ENCODE data around the gene PKDCC. TPM values are rescaled to one million over a fixed set of nuclear protein-coding genes. Genes with fewer than 3 reads are reported as not detected.

Gene PKDCC
- total RNA-seq, 4 donors from 2014 or later = 155 to 328 (median 200) TPM

DNA sequence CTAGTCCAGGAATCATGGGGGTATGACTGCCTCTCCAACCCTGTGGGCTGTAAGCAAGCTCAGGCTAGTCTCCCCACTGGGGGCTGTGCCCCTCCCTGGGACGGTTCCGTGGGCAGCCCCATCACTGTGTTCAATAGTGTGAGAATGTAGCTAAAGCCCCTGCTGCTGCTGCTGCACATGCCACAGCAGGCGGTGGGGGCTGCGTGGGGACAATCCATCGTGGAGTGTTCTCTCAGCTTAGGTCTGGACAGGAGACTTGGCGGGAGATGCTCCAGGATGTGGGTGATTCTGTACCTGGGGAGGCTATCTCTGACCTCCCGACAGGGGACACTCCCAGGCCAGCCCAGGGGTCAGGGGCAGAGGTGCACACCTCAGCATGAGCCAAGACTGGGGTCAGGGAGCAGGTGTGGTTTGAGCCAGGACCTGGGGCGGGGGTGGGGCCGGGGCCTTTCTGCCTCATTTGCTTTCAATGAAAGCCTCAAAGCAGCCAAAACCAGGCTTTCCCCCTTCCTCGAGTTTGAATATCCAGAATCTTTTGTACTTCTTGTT lies 10.2 kb downstream of the PKDCC start:
- 64 to 70% methylated on average over 7 to 8 of the region's 10 CpGs for WGBS, 2 donors
- DNase-seq (ENCODE audit: low spot score in 2 of 2) = no peak
- H3K9me3 ChIP-seq = no peaks in the 10 kb centered on the region
- no peak for TF ChIP-seq EP300 (IDR thresholded peaks at IDR 0.05)
- TF ChIP-seq, protein P1, sequence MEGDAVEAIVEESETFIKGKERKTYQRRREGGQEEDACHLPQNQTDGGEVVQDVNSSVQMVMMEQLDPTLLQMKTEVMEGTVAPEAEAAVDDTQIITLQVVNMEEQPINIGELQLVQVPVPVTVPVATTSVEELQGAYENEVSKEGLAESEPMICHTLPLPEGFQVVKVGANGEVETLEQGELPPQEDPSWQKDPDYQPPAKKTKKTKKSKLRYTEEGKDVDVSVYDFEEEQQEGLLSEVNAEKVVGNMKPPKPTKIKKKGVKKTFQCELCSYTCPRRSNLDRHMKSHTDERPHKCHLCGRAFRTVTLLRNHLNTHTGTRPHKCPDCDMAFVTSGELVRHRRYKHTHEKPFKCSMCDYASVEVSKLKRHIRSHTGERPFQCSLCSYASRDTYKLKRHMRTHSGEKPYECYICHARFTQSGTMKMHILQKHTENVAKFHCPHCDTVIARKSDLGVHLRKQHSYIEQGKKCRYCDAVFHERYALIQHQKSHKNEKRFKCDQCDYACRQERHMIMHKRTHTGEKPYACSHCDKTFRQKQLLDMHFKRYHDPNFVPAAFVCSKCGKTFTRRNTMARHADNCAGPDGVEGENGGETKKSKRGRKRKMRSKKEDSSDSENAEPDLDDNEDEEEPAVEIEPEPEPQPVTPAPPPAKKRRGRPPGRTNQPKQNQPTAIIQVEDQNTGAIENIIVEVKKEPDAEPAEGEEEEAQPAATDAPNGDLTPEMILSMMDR (IDR thresholded peaks at IDR 0.05) = no peak
- no peak for TF ChIP-seq POLR2A (IDR thresholded peaks at IDR 0.05)
- no peaks in the 10 kb centered on the region for H3K27me3 ChIP-seq
- peak overlapping the region in 3 of 4 donors; percentile 29 to 97 (median 83) for H3K27ac ChIP-seq
- no peak overlapping the region for H3K4me3 ChIP-seq
- peaks cover 0 to 53% (median 5%) of the 10 kb centered on the region in 3 donors for H3K36me3 ChIP-seq
- peaks cover 0 to 92% (median 52%) of the 10 kb centered on the region in 4 donors for H3K4me1 ChIP-seq

DNA sequence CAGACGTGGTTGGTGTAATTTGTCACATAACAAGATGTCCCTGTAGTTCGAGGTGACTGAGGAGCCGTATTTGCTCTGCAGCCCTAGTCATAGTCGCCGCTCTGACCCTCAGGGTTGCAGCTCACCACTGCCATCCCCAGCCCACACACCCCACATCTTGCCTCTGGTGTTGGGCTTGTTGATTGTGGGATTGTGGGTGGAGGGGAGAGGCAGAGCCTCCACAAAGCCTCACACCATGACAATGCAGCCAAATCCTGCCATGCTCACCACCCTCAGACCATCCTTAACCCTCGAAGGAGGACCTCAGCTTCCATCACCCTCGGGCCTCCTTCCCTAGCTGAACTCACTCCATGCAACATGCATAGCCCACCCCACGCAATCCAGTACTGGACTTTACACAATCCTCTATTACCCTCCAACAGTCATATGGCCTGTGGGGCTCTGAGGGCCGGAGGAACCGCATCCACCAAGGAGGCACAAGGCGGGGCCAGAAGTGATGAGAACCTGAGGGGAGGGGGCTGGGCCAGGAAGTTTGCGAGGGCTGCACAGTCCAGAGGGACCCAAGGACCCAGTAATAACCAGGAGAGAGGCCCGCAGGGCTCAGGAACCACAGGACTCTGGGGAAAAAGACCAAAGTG lies 11.6 kb downstream of the PKDCC start:
- Histone ChIP-seq H3K27ac (peak overlapping the region in 3 of 4 donors; percentile 29 to 97 (median 72)), H3K4me3 (no peak overlapping the region), H3K36me3 (peaks cover 0 to 53% (median 5%) of the 10 kb centered on the region in 3 donors), H3K27me3 (no peaks in the 10 kb centered on the region), H3K4me1 (peaks cover 0 to 90% (median 37%) of the 10 kb centered on the region in 4 donors), H3K9me3 (no peaks in the 10 kb centered on the region)
- 68 to 70% methylated on average over 13 of the region's 13 CpGs for WGBS, 2 donors
- TF ChIP-seq, protein P1 (IDR thresholded peaks at IDR 0.05) = no peak
- TF ChIP-seq POLR2A (IDR thresholded peaks at IDR 0.05) (no peak), EP300 (IDR thresholded peaks at IDR 0.05) (no peak)
- no peak for DNase-seq (ENCODE audit: low spot score in 2 of 2)

DNA sequence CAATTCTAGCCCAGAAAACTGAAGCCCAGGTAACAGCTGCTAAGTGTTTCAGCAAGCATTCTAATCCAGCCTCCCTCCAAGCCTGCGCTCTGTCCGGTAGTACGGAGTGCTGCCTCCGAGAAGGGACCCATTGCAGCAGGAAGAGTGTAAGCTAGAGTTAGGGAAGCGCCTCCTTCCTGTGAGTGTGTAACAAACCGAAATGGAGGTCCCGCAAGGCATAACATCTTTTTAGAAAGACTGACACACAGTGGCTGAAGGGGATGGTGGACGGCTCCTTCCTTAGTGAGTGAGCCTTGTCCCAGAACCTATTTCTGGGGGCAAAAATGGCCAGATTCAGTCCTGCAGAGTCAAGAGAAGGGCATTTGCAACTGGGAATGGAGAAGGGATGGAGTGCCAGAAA lies 12.2 kb downstream of the PKDCC start:
- Histone ChIP-seq H3K27me3 (no peaks in the 10 kb centered on the region), H3K36me3 (peaks cover 0 to 47% (median 5%) of the 10 kb centered on the region in 3 donors), H3K4me3 (no peak overlapping the region), H3K27ac (peak overlapping the region; percentile 29 to 97 (median 57)), H3K9me3 (no peaks in the 10 kb centered on the region), H3K4me1 (peaks cover 0 to 88% (median 31%) of the 10 kb centered on the region in 4 donors)
- WGBS, 2 donors = 57 to 58% methylated on average over 8 of the region's 8 CpGs
- TF ChIP-seq EP300 (IDR thresholded peaks at IDR 0.05) (no peak), POLR2A (IDR thresholded peaks at IDR 0.05) (no peak)
- TF ChIP-seq, protein P1 (IDR thresholded peaks at IDR 0.05) = no peak
- no peak for DNase-seq (ENCODE audit: low spot score in 2 of 2)

DNA sequence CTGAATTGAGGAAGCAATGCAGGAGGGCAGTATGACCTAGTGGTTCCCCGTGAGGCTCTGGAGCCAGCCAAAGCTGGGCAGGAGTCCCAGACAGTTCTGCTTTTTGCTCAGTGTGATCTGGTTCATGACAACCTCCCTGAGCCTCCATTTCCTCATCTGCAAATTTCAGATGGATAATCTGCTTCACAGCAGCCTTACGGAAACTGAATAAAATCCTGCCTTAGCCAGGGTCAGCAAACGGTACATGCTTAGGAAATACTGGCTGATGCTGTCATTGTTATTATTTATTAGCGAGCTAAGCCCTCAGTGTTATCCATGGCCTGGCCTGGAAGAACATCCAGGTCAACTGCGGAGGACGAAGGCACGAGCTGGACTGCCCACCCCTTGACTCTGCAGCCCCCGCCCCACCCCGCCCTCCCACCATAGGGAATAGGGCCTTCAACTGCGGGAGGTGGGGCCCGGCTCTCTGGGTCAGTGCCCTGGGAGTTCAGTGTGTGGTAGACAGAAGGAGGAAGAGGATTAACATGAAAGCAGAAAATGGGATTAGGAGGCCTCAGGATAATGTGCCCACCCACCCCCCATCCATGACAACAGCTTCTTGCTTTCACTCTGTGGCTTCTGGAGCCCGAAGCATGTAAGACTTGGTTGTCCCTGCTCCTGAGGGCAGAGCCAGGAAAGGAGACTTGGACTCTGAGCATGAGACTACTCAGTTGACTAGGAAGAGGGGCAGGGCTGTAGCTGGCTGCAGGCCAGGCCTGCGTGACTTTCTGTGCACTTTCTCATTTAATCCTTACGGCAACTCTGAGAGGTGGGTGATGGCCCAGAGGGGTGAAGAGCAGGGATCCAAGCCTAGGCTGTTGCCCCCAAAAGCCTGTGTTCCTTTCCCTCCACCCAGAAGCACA lies 13.1 kb downstream of the PKDCC start:
- TF ChIP-seq POLR2A (IDR thresholded peaks at IDR 0.05) = no peak
- peak in 1 of 2 donors; percentile 78 for TF ChIP-seq EP300 (IDR thresholded peaks at IDR 0.05)
- TF ChIP-seq, protein P1 (IDR thresholded peaks at IDR 0.05) = no peak
- Histone ChIP-seq H3K27ac (peak overlapping the region; percentile 29 to 97 (median 57)), H3K9me3 (no peaks in the 10 kb centered on the region), H3K27me3 (no peaks in the 10 kb centered on the region), H3K36me3 (peaks cover 0 to 37% (median 5%) of the 10 kb centered on the region in 3 donors), H3K4me1 (peaks cover 0 to 79% (median 26%) of the 10 kb centered on the region in 4 donors), H3K4me3 (no peak overlapping the region)
- peak in 1 of 2 donors; percentile 53 for DNase-seq (ENCODE audit: low spot score in 2 of 2)
- WGBS, 2 donors = 22 to 27% methylated on average over 14 of the region's 14 CpGs

Measured in tibial nerve (tissue), 4 donors.